ENCODE results near the gene USP3. TPM values are rescaled to one million over a fixed set of nuclear protein-coding genes. Genes with fewer than 3 reads are reported as not detected.

USP3 gene
- total RNA-seq, 4 donors from 2014 or later = 26.5 to 96.3 (median 65.8) TPM

DNA sequence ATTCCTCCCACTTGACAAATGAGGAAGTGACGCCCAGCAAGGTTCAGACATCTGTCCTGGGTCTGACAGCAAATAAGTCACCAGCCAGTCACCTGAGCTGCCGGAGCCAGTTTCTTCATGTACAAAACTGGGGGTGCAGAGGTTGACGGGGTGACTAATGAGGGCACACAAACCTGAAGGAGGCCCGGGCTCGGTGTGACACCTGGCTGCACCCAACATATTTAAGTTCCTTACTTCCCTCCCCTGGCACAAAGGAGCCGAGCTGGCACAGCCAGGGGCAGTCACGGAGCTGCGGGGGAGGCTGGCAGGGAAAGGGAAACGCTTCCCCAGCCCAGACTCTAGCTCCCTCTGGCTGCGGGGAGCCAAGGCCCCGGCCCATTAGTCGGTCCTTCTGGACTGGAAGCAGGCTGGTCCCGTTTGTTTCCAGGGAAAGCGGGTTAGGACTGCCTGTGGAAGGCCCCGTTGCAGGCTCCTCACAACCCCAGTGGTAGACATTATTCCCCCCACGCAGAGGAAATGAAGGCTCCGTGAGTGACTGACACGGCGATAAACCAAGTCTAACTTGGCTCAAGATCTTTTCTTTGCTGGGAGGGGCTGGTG lies 95.1 kb downstream of the USP3 start:
- Histone ChIP-seq H3K27ac (peak overlapping the region; percentile 84 to 93), H3K4me1 (peaks cover 0 to 3% of the 10 kb centered on the region in 2 donors), H3K36me3 (no peaks in the 10 kb centered on the region), H3K27me3 (no peaks in the 10 kb centered on the region), H3K4me3 (peak overlapping the region; percentile 46 to 51), H3K9me3 (no peaks in the 10 kb centered on the region)
- TF ChIP-seq POLR2A (IDR thresholded peaks at IDR 0.05) (no peak), CTCF (IDR thresholded peaks at IDR 0.05) (peak; percentile 53 to 69 (median 59))
- intact Hi-C loops (cut with DNase I; ENCODE audit: low total_unique reads) = loop anchor here (10.0 kb wide), 1 partner anchor 95 kb away; the partner anchor contains the start of gene USP3
- DNase-seq = peak; percentile 65 to 67

- H3K9me3 ChIP-seq = no peaks in the 10 kb centered on the region
- H3K27me3 ChIP-seq = no peaks in the 10 kb centered on the region
- H3K4me1 ChIP-seq = peaks cover 0 to 3% of the 10 kb centered on the region in 2 donors
- intact Hi-C loops (cut with DNase I; ENCODE audit: low total_unique reads) = no loop called here
- peak overlapping the region; percentile 84 to 93 for H3K27ac ChIP-seq
- H3K4me3 ChIP-seq = peak overlapping the region; percentile 46 to 51
- no peak for DNase-seq
- TF ChIP-seq POLR2A (IDR thresholded peaks at IDR 0.05) = no peak
- no peak for TF ChIP-seq CTCF (IDR thresholded peaks at IDR 0.05)
- no peaks in the 10 kb centered on the region for H3K36me3 ChIP-seq
Observed at GRCh38 chr15:63600001-63600615, 95.7 kb downstream of the USP3 start.

- peak in 1 of 2 donors; percentile 85 for TF ChIP-seq POLR2A (IDR thresholded peaks at IDR 0.05)
- TF ChIP-seq CTCF (IDR thresholded peaks at IDR 0.05) = peak in 3 of 4 experiments; percentile 21 to 77 (median 72)
- Histone ChIP-seq H3K27me3 (no peaks in the 10 kb centered on the region), H3K4me3 (peak overlapping the region; percentile 46 to 51), H3K27ac (peak overlapping the region; percentile 84 to 93), H3K4me1 (no peaks in the 10 kb centered on the region), H3K9me3 (no peaks in the 10 kb centered on the region), H3K36me3 (no peaks in the 10 kb centered on the region)
- peak; percentile 78 to 84 for DNase-seq
- intact Hi-C loops (cut with DNase I; ENCODE audit: low total_unique reads) = no loop called here
Observed at GRCh38 chr15:63600616-63601025, 96.2 kb downstream of the USP3 start.

GRCh38 chr15:63601026-63601703 lies 96.8 kb downstream of the USP3 start:
- peak overlapping the region; percentile 77 to 93 for H3K27ac ChIP-seq
- H3K9me3 ChIP-seq = no peaks in the 10 kb centered on the region
- peak overlapping the region; percentile 51 to 65 for H3K4me3 ChIP-seq
- intact Hi-C loops (cut with DNase I; ENCODE audit: low total_unique reads) = no loop called here
- H3K27me3 ChIP-seq = no peaks in the 10 kb centered on the region
- peak in 1 of 2 donors; percentile 33 for DNase-seq
- H3K36me3 ChIP-seq = no peaks in the 10 kb centered on the region
- H3K4me1 ChIP-seq = no peaks in the 10 kb centered on the region
- peak in 1 of 4 experiments; percentile 21 for TF ChIP-seq CTCF (IDR thresholded peaks at IDR 0.05)
- no peak for TF ChIP-seq POLR2A (IDR thresholded peaks at IDR 0.05)
